ENCODE measurements around the gene ACSL5. TPM values are rescaled to one million over a fixed set of nuclear protein-coding genes. Genes with fewer than 3 reads are reported as not detected.

ACSL5 gene
- total RNA-seq, 1 donor from 2014 or later = 0.64 TPM

DNA sequence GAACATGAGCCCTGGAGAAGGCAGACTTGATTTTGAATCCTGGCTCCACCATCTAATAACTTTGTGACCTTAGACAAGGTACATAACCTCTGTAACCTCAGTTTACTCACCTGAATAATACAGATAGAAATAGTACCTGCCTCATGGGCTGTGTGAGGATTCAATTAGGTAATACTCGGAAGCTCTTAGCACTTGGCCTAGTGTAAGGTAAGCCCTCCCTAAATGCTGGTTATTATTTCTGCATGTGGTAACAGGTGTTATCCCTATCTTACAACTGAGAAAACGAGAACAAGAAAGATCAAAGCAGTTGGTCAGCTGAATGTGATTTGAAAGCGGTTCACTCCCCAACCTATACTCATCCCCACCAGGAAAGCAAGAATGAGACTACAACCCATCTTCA lies 28.7 kb upstream of the ACSL5 start:
- Mint-ChIP-seq H3K4me1 (ENCODE audit: unreplicated experiment) (no peaks in the 10 kb centered on the region), H3K4me3 (ENCODE audit: unreplicated experiment) (no peak overlapping the region), H3K36me3 (ENCODE audit: low read depth, unreplicated experiment) (no peaks in the 10 kb centered on the region), H3K27me3 (ENCODE audit: unreplicated experiment) (peaks cover 3% of the 10 kb centered on the region), H3K27ac (ENCODE audit: unreplicated experiment) (no peak overlapping the region), H3K9me3 (ENCODE audit: unreplicated experiment) (no peaks in the 10 kb centered on the region)
- TF ChIP-seq, protein P1, sequence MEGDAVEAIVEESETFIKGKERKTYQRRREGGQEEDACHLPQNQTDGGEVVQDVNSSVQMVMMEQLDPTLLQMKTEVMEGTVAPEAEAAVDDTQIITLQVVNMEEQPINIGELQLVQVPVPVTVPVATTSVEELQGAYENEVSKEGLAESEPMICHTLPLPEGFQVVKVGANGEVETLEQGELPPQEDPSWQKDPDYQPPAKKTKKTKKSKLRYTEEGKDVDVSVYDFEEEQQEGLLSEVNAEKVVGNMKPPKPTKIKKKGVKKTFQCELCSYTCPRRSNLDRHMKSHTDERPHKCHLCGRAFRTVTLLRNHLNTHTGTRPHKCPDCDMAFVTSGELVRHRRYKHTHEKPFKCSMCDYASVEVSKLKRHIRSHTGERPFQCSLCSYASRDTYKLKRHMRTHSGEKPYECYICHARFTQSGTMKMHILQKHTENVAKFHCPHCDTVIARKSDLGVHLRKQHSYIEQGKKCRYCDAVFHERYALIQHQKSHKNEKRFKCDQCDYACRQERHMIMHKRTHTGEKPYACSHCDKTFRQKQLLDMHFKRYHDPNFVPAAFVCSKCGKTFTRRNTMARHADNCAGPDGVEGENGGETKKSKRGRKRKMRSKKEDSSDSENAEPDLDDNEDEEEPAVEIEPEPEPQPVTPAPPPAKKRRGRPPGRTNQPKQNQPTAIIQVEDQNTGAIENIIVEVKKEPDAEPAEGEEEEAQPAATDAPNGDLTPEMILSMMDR (IDR thresholded peaks at IDR 0.05; ENCODE audit: unreplicated experiment) = no peak
- DNase-seq (ENCODE audit: low spot score) = no peak

DNA sequence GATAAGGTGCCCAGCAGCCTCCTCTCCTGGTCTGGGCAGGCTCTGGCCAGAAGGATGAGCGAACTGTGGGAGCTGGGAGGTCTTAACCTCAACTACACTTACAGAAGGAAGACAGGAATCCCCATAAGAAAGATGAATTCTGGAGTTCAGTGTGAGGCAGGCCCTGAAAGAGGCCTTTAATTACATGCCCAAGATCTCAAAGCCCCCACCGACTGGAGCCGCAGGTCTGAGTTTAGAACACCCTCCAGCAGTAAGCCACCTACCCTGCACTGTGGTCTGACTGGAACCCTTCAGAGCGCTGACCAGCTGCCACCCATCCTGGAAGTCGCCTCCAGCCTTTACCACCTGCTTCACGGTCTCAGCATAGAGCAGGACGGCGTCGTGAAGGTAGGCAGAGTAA lies 28.2 kb upstream of the ACSL5 start:
- H3K27me3 Mint-ChIP-seq (ENCODE audit: unreplicated experiment) = peaks cover 3% of the 10 kb centered on the region
- TF ChIP-seq, protein P1 (IDR thresholded peaks at IDR 0.05; ENCODE audit: unreplicated experiment) = no peak
- H3K9me3 Mint-ChIP-seq (ENCODE audit: unreplicated experiment) = no peaks in the 10 kb centered on the region
- no peak overlapping the region for H3K4me3 Mint-ChIP-seq (ENCODE audit: unreplicated experiment)
- H3K27ac Mint-ChIP-seq (ENCODE audit: unreplicated experiment) = no peak overlapping the region
- no peaks in the 10 kb centered on the region for H3K36me3 Mint-ChIP-seq (ENCODE audit: low read depth, unreplicated experiment)
- DNase-seq (ENCODE audit: low spot score) = no peak
- no peaks in the 10 kb centered on the region for H3K4me1 Mint-ChIP-seq (ENCODE audit: unreplicated experiment)

DNA sequence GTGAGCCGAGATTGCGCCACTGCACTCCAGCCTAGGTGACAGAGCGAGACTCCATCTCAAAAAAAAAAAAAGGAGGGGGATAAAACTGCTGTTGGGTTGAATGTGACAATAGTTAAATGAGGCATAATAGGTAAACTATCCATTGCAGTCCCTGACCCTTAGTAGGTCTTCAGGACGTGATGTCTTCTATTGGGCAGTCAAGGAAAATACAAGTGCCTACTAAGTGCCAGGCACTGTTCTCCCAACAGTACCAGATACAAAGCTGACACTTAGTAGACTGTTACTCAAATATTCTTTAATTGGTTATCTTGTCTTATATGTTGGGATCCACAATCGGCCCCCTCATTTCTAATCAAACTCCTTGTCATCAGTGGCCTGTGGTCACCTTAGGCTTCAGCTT lies 27.1 kb upstream of the ACSL5 start:
- no peak for DNase-seq (ENCODE audit: low spot score)
- TF ChIP-seq, protein P1 (IDR thresholded peaks at IDR 0.05; ENCODE audit: unreplicated experiment) = no peak
- Mint-ChIP-seq H3K27me3 (ENCODE audit: unreplicated experiment) (peaks cover 3% of the 10 kb centered on the region), H3K4me1 (ENCODE audit: unreplicated experiment) (no peaks in the 10 kb centered on the region), H3K9me3 (ENCODE audit: unreplicated experiment) (no peaks in the 10 kb centered on the region), H3K36me3 (ENCODE audit: low read depth, unreplicated experiment) (no peaks in the 10 kb centered on the region), H3K4me3 (ENCODE audit: unreplicated experiment) (no peak overlapping the region), H3K27ac (ENCODE audit: unreplicated experiment) (no peak overlapping the region)

DNA sequence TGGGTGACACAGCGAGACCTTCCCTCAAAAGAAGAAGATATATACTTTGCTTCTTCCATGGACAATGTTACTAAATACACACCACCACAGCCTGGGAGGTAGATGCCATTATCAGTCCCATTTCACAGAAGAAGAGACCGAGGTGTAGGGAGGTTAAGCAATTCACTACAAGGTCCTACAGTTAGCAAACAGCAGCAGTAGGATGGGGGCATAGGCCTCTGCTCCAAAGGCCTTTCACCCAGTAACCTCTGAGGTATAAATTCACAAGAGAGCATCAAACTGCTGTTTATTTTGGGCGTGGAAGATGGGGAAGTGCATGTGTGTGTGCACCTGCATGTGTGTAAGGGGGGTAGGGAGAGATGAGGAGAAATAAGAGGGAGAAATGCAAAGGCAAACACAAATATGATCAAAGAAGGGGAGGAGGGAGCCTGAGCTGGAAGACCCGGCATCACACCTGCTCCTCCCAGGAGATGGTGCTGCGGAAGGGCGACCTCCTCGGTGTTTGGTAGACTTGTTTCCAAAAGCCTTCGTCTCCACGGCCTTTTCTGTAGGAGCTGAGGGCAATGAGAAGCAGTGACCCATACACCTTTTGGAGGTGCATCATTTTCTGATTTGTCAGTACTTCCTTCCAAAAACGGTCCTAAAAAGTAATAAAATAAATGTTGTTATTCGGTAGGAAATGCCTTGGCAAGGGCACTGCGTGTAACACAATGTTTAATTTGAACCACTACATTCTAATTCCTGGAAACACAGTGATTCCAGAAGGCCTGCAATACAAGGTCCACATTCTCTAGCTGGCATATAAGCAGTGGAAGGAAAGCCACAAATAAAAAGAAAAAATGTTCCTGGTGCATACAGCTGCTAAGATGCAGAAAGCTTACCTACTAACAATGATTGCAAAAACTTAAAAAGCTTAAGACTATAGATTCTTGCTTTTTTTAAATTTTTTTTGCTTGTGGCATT lies 25.9 kb upstream of the ACSL5 start:
- TF ChIP-seq, protein P1 (IDR thresholded peaks at IDR 0.05; ENCODE audit: unreplicated experiment) = no peak
- DNase-seq (ENCODE audit: low spot score) = no peak
- no peaks in the 10 kb centered on the region for H3K9me3 Mint-ChIP-seq (ENCODE audit: unreplicated experiment)
- no peak overlapping the region for H3K4me3 Mint-ChIP-seq (ENCODE audit: unreplicated experiment)
- no peaks in the 10 kb centered on the region for H3K36me3 Mint-ChIP-seq (ENCODE audit: low read depth, unreplicated experiment)
- H3K27ac Mint-ChIP-seq (ENCODE audit: unreplicated experiment) = no peak overlapping the region
- peaks cover 3% of the 10 kb centered on the region for H3K27me3 Mint-ChIP-seq (ENCODE audit: unreplicated experiment)
- no peaks in the 10 kb centered on the region for H3K4me1 Mint-ChIP-seq (ENCODE audit: unreplicated experiment)

DNA sequence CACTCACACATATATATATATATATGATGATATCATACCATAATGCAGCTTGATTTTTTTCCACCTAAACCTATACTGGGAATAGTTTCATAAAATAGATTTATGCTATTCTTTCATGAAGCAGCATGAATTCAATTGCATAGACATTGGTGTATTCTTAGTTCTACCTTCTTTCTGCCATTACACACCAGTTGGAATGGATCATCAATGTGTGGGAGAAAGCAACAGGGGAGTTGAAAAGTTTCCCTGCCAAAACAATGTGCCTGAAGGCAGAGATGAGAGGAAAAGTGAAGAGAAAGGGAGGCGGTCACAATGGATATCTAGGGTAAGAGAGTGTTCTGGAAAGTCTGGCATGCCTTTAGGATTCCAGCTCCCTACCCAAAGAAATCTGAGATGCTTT lies 25.2 kb upstream of the ACSL5 start:
- Mint-ChIP-seq H3K4me1 (ENCODE audit: unreplicated experiment) (no peaks in the 10 kb centered on the region), H3K36me3 (ENCODE audit: low read depth, unreplicated experiment) (no peaks in the 10 kb centered on the region), H3K27ac (ENCODE audit: unreplicated experiment) (no peak overlapping the region), H3K27me3 (ENCODE audit: unreplicated experiment) (peaks cover 3% of the 10 kb centered on the region), H3K9me3 (ENCODE audit: unreplicated experiment) (no peaks in the 10 kb centered on the region), H3K4me3 (ENCODE audit: unreplicated experiment) (no peak overlapping the region)
- DNase-seq (ENCODE audit: low spot score) = no peak
- TF ChIP-seq, protein P1 (IDR thresholded peaks at IDR 0.05; ENCODE audit: unreplicated experiment) = no peak
